ENCODE results near the gene BCOR. TPM values are rescaled to one million over a fixed set of nuclear protein-coding genes. Genes with fewer than 3 reads are reported as not detected.

Gene BCOR
- total RNA-seq, 1 donor from 2014 or later = 14.0 TPM

GRCh38 chrX:40061005-40061404, 36.8 kb downstream of the BCOR start:
- ATAC-seq (ENCODE audit: poor library complexity) (no peak), DNase-seq (no peak)
- intact Hi-C loops (cut with DNase I) = no loop called here

GRCh38 chrX:40060356-40060845, 37.4 kb downstream of the BCOR start:
- ATAC-seq (ENCODE audit: poor library complexity) = no peak

GRCh38 chrX:40058719-40059118, 39.0 kb downstream of the BCOR start:
- no peak for DNase-seq
- ATAC-seq (ENCODE audit: poor library complexity) = no peak
- intact Hi-C loops (cut with DNase I) = no loop called here

More at GRCh38 chrX:40060356-40060845, 37.4 kb downstream of the BCOR start:
- no peak for DNase-seq
- intact Hi-C loops (cut with DNase I) = no loop called here

GRCh38 chrX:40057405-40057804, 40.4 kb downstream of the BCOR start:
- intact Hi-C loops (cut with DNase I) = no loop called here
- DNase-seq = no peak
- ATAC-seq (ENCODE audit: poor library complexity) = no peak

GRCh38 chrX:40056420-40056819, 41.3 kb downstream of the BCOR start:
- intact Hi-C loops (cut with DNase I) = no loop called here
- no peak for ATAC-seq (ENCODE audit: poor library complexity)
- no peak for DNase-seq

GRCh38 chrX:40055495-40055894, 42.3 kb downstream of the BCOR start:
- intact Hi-C loops (cut with DNase I) = no loop called here
- DNase-seq (no peak), ATAC-seq (ENCODE audit: poor library complexity) (no peak)

- DNase-seq (no peak), ATAC-seq (ENCODE audit: poor library complexity) (no peak)
- intact Hi-C loops (cut with DNase I) = no loop called here
These were observed 43.0 kb downstream of the BCOR start for GRCh38 chrX:40054793-40055192.

GRCh38 chrX:40050532-40050931, 47.2 kb downstream of the BCOR start:
- intact Hi-C loops (cut with DNase I) = no loop called here
- ATAC-seq (ENCODE audit: poor library complexity) (no peak), DNase-seq (no peak)

GRCh38 chrX:40049084-40049641, 48.6 kb downstream of the BCOR start:
- intact Hi-C loops (cut with DNase I) = no loop called here
- no peak for ATAC-seq (ENCODE audit: poor library complexity)
- DNase-seq = no peak

- intact Hi-C loops (cut with DNase I) = no loop called here
- ATAC-seq (ENCODE audit: poor library complexity) = no peak
- DNase-seq = no peak
These were observed 50.3 kb downstream of the BCOR start for GRCh38 chrX:40047485-40047884.

GRCh38 chrX:40043895-40044294, 53.9 kb downstream of the BCOR start:
- no peak for DNase-seq
- ATAC-seq (ENCODE audit: poor library complexity) = no peak
- intact Hi-C loops (cut with DNase I) = no loop called here

GRCh38 chrX:40041915-40042314, 55.8 kb downstream of the BCOR start:
- DNase-seq = no peak
- intact Hi-C loops (cut with DNase I) = no loop called here
- no peak for ATAC-seq (ENCODE audit: poor library complexity)

GRCh38 chrX:40040686-40041461, 56.9 kb downstream of the BCOR start:
- no peak for DNase-seq
- intact Hi-C loops (cut with DNase I) = no loop called here

GRCh38 chrX:40039887-40040286, 57.9 kb downstream of the BCOR start:
- intact Hi-C loops (cut with DNase I) = no loop called here
- ATAC-seq (ENCODE audit: poor library complexity) (no peak), DNase-seq (no peak)

More at GRCh38 chrX:40040686-40041461, 56.9 kb downstream of the BCOR start:
- ATAC-seq (ENCODE audit: poor library complexity) = no peak

GRCh38 chrX:40037367-40037766, 60.4 kb downstream of the BCOR start:
- intact Hi-C loops (cut with DNase I) = no loop called here
- ATAC-seq (ENCODE audit: poor library complexity) = no peak
- DNase-seq = no peak

GRCh38 chrX:40035726-40036125, 62.0 kb downstream of the BCOR start:
- intact Hi-C loops (cut with DNase I) = no loop called here
- no peak for ATAC-seq (ENCODE audit: poor library complexity)

GRCh38 chrX:40031911-40032310, 65.8 kb downstream of the BCOR start:
- ATAC-seq (ENCODE audit: poor library complexity) = no peak
- intact Hi-C loops (cut with DNase I) = no loop called here
- no peak for DNase-seq

More at GRCh38 chrX:40035726-40036125, 62.0 kb downstream of the BCOR start:
- no peak for DNase-seq

- DNase-seq = no peak
- intact Hi-C loops (cut with DNase I) = no loop called here
- no peak for ATAC-seq (ENCODE audit: poor library complexity)
These were observed 67.6 kb downstream of the BCOR start for GRCh38 chrX:40030205-40030604.

GRCh38 chrX:40022421-40022820, 75.3 kb downstream of the BCOR start:
- no peak for DNase-seq
- ATAC-seq (ENCODE audit: poor library complexity) = no peak
- intact Hi-C loops (cut with DNase I) = no loop called here

- DNase-seq (no peak), ATAC-seq (ENCODE audit: poor library complexity) (no peak)
- intact Hi-C loops (cut with DNase I) = no loop called here
These were observed 76.1 kb downstream of the BCOR start for GRCh38 chrX:40021647-40022046.

All from Right ventricle myocardium superior (tissue), 1 donor.